Measurements from ENCODE around the gene PCGF3. TPM values are rescaled to one million over a fixed set of nuclear protein-coding genes. Genes with fewer than 3 reads are reported as not detected.

Gene PCGF3
- total and polyA plus RNA-seq, 12 donors: 17.5 to 50.8 (median 21.9) TPM

GRCh38 chr4:680928-681645 lies 24.5 kb upstream of the PCGF3 start:
- H3K27me3 ChIP-seq: no peaks in the 10 kb centered on the region
- WGBS, 2 donors: 6 to 18% methylated on average over 46 to 54 of the region's 62 CpGs

GRCh38 chr4:681736-682451 lies 23.7 kb upstream of the PCGF3 start:
- Histone ChIP-seq H3K36me3 (peaks cover 0 to 6% (median 0%) of the 10 kb centered on the region in 9 donors), H3K4me1 (peaks cover 13 to 34% (median 27%) of the 10 kb centered on the region in 9 donors), H3K27ac (no peak overlapping the region), H3K4me3 (no peak overlapping the region), H3K9me3 (no peaks in the 10 kb centered on the region), H3K27me3 (no peaks in the 10 kb centered on the region)
- WGBS, 2 donors: 85% methylated on average over 54 to 55 of the region's 58 CpGs
- DNase-seq: no peak
- ATAC-seq: peak in 1 of 8 donors; percentile 5
- TF ChIP-seq CTCF (IDR thresholded peaks at IDR 0.05): no peak
- intact Hi-C loops (cut with DNase I): loop anchor here in 1 of 10 donors (10.0 kb wide), 1 partner anchor 253 kb away; the partner anchor contains the start of genes GAK and TMEM175

More at GRCh38 chr4:680928-681645, 24.5 kb upstream of the PCGF3 start:
- no peak for TF ChIP-seq CTCF (IDR thresholded peaks at IDR 0.05)
- DNase-seq (peak; percentile 60 to 75), ATAC-seq (peak; percentile 10 to 63 (median 46))
- Histone ChIP-seq H3K9me3 (no peaks in the 10 kb centered on the region), H3K27ac (peak overlapping the region in 2 of 10 donors; percentile 34 to 44), H3K4me3 (peak overlapping the region; percentile 47 to 62 (median 57)), H3K4me1 (peaks cover 12 to 37% (median 23%) of the 10 kb centered on the region in 9 donors), H3K36me3 (peaks cover 0 to 5% (median 0%) of the 10 kb centered on the region in 9 donors)
- intact Hi-C loops (cut with DNase I): loop anchor here in 1 of 10 donors (10.0 kb wide), 1 partner anchor 254 kb away; the partner anchor contains the start of genes GAK and TMEM175

GRCh38 chr4:682490-683172 lies 23.0 kb upstream of the PCGF3 start:
- no peak overlapping the region for H3K27ac ChIP-seq
- TF ChIP-seq CTCF (IDR thresholded peaks at IDR 0.05): no peak
- no peak overlapping the region for H3K4me3 ChIP-seq
- no peaks in the 10 kb centered on the region for H3K27me3 ChIP-seq
- peaks cover 0 to 6% (median 0%) of the 10 kb centered on the region in 9 donors for H3K36me3 ChIP-seq
- no peaks in the 10 kb centered on the region for H3K9me3 ChIP-seq
- DNase-seq (no peak), ATAC-seq (no peak)
- intact Hi-C loops (cut with DNase I): loop anchor here in 1 of 10 donors (10.0 kb wide), 1 partner anchor 252 kb away; the partner anchor contains the start of genes GAK and TMEM175
- WGBS, 2 donors: 95% methylated on average over 23 of the region's 23 CpGs
- peaks cover 20 to 41% (median 35%) of the 10 kb centered on the region in 9 donors for H3K4me1 ChIP-seq
